AG09309 (cell line): ENCODE measurements around the gene ORM2.

Experiments
- DNase-seq: peaks from one replicate; pipeline ENCODE4 v3.0.0-alpha.2; 2010; ENCODE audit warnings: low read depth
- H3K4me3 ChIP-seq: 2 replicates; pipeline ENCODE4 v1.5.1; 2011; ENCODE audit warnings: mild to moderate bottlenecking, low read depth, low read length, moderate library complexity; ENCODE audit not compliant: control insufficient read depth
- TF ChIP-seq, protein P1 (sequence below): IDR thresholded peaks from 2 replicates; pipeline ENCODE4 v1.5.1; 2011; ENCODE audit warnings: mild to moderate bottlenecking, low read depth, low read length, inconsistent platforms; ENCODE audit not compliant: insufficient read depth, control insufficient read depth; ENCODE audit errors: missing control alignments

ORM2 gene

DNA sequence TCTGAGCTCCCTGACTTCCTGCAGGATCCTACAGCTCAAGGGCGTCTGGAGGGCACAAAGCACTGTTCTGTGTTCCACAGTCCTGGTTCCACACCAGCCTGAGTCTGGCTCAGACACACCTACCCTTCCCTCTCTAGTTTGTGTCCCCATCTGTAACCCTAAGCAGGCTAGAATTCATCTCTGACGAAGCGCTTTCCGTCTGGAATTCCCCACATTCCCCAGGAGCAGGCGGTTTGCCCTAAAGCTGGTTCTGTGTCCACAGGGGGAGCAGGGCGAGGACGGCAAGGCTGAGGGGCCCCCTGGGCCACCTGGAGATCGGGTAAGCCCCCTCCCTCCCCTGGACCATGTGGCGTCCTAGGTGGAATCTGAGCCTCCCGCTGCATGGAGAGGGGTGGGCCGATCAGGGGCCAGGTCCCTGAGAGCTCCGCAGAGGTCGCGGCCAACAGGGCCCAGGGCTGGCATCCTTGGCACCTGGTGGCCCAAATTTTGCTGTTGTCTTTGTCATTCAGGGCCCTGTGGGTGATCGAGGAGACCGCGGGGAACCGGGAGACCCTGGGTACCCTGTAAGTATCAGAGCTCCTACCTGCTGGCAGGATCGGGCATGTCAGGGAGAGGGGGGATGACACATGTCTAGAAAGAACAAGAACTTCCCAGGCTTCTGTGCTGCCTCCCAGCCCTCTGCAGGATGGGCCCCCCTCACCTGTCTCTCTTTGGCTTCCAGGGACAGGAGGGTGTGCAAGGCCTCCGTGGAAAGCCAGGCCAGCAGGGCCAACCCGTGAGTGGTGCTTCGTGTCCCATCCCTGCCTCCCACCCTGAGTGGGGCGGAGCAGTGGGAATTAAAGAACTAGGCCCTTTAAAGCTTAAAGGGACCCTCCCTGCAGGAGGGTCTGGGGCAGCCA is 41.2 kb upstream of the ORM2 start:
- H3K4me3 ChIP-seq, result no peak overlapping the region
- TF ChIP-seq, protein P1, sequence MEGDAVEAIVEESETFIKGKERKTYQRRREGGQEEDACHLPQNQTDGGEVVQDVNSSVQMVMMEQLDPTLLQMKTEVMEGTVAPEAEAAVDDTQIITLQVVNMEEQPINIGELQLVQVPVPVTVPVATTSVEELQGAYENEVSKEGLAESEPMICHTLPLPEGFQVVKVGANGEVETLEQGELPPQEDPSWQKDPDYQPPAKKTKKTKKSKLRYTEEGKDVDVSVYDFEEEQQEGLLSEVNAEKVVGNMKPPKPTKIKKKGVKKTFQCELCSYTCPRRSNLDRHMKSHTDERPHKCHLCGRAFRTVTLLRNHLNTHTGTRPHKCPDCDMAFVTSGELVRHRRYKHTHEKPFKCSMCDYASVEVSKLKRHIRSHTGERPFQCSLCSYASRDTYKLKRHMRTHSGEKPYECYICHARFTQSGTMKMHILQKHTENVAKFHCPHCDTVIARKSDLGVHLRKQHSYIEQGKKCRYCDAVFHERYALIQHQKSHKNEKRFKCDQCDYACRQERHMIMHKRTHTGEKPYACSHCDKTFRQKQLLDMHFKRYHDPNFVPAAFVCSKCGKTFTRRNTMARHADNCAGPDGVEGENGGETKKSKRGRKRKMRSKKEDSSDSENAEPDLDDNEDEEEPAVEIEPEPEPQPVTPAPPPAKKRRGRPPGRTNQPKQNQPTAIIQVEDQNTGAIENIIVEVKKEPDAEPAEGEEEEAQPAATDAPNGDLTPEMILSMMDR, result peak; percentile 17
- no peak for DNase-seq

DNA sequence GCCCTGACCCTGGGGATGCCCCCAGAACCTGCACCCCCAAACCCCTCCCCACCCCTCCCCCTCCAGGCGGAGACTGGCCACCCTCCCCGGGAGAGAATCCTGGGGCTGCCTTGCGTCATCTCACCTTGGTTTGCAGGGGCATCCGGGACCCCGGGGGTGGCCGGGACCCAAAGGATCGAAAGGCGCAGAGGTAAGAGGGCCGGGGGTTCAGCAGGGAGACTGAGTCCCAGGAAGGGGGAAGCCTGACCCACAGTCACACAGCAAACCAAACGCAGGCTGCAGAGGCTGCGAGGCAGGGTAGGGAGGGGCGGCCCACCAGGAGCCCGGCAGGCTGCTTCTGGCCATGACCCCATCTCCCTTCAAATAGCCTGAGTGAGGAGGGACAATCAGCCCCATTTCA is 40.6 kb upstream of the ORM2 start:
- no peak overlapping the region for H3K4me3 ChIP-seq
- DNase-seq, result no peak
- TF ChIP-seq, protein P1, result no peak

DNA sequence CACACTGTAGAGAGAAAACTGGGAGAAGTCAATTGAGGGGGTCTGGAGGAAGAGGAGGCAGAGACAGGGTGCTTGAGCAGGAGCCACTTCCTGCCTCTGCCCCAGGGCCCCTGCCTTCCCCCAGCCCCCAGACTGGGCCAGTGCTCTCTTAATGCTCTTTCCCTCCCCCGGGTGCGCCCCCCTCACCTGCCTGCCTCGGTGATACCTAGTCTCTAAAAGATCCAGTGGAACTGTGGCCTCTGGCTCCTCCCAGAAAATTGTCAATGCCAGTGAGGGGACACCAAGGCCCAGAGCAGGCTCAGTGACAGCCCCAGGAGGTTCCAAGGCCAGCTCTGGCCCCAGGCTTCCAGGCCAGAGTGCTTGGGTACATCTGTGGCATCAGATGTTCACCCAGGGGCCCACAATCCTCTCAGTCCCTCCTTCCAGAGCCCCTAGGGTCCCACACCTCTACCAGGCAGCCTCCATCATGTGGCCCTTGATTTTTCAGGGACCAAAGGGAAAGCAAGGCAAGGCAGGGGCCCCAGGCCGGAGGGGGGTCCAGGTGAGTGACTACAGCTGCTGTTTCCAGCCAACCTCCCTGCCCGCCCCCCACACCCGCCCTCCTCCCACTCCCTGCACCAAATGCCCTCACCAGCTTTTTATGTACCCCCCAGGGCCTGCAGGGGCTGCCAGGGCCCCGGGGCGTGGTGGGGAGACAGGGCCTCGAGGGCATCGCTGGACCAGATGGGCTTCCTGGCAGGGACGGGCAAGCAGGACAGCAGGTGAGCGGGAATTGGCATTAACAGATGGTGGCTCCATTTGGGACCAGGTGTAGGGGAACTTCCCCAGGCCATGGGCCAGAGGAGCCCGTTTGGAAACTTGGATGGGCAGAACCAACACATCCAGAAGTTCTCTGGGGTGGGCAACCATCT is 39.8 kb upstream of the ORM2 start:
- TF ChIP-seq, protein P1, result no peak
- DNase-seq, result no peak
- no peak overlapping the region for H3K4me3 ChIP-seq

DNA sequence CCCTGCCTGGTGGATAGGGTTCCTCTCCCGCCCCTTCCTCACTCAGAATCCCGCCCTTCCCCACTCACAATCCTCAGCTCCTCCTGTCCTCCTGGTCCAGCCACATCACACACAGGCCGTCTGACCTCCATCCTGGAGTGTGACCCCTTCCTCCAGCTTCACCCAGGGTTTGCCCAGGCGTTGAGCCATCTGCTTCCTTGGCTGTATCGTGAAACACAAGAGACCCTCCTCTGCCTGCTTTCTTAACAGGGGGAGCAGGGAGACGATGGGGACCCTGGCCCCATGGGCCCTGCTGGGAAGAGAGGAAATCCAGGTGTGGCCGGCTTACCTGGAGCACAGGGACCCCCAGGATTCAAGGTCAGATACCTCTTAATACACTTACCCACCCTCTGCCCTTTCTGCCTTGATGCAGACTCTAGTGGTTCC is 39.1 kb upstream of the ORM2 start:
- TF ChIP-seq, protein P1, result no peak
- no peak overlapping the region for H3K4me3 ChIP-seq
- no peak for DNase-seq

DNA sequence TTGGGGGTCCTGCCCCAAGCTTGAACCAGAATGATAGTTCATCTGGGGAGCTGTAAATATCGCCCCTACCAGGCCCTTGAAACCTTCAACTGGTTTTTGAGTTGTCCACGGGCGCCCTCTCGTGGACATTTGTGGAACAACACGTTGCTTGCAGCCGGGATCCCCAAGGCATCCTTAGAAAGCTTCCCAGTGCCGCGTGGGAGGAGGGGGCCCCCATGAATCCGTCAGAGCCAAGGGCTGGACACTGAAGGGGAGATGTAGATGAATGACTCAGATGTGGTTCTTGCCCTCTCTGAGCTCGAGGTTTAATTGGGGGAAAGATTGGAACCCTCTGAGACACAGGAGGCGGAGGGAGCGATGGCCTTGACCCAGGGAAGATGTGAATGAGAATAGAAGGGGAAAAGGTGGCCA is 38.6 kb upstream of the ORM2 start:
- H3K4me3 ChIP-seq, result no peak overlapping the region
- no peak for DNase-seq
- TF ChIP-seq, protein P1, result peak; percentile 82

DNA sequence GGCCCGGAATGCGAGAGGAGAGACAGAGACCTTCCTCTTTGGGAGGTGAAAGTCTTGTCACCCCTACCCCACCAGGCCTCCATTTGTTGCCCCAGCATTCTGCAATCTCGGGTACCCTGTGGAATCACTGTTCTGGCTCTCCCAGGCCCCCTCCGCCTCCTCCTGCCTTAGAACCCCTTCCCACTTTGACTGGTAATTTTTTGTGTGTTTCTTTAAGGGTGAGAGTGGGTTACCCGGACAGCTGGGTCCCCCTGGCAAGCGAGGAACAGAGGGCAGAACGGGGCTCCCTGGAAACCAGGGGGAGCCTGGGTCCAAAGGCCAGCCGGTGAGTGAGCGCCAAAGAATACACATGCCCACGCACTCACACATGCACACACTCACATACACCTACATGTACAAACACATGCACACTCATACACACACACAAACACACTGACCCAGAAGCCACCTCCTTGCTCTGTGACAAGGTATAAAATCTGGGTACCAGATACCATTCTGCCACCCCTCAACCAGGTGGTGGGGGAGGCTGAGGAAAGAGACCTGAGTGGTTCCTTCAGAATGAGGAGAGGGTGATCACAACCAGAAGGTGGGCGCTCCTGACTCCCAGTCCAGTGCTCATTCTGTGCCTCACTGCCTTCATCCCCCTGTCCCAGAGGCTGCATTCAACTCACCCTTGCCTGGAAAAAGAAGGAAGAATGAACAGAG is 37.6 kb upstream of the ORM2 start:
- no peak for DNase-seq
- H3K4me3 ChIP-seq, result no peak overlapping the region
- TF ChIP-seq, protein P1, result no peak
